Loucy (cell line): ENCODE data around the gene MYO5B.

Experiments
- CTCF ChIP-seq: fragments of 200-600 bp; sonication (generic); conservative IDR thresholded peaks from 2 replicates; pipeline ENCODE4 v1.5.1; 2014; ENCODE audit warnings: mild to moderate bottlenecking, antibody characterized with exemption, low read length
- EZH2phosphoT487 ChIP-seq: fragments of 200-600 bp; IDR thresholded peaks from 2 replicates; pipeline ENCODE4 v1.6.1; 2018; ENCODE audit warnings: antibody characterized with exemption, mild to moderate bottlenecking, moderate library complexity, borderline replicate concordance

DNA sequence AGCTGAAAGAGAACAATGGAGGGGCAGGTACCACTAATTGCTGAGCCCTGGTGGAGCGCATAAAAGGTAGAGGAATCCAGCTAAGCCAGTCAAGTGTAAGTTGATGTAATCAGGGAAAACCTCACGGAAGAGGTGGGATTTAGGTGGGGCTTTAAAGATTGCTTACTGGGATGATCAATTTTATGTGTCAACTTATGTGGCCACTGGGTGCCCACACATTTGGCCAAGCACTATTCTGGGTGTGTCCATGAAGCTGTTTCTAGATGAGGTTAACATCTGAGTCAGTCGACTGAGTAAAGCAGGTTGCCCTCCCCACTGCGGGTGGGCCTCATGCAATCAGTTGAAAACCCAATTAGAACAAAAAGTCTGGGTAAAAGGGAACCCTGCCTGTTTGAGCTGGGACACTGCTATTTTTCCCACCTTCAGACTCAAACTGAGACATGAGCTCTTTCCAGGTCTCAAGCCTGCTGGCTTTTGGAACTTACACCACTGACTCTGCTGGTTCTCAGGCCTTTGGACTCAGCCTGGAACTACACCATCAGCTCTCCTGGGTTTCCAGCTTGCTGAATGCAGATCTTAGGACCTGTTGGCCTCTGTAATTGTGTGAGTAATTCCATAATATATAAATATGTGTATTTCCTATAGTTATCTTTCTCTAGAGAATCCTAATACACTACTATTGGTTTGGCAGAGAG lies 67.3 kb downstream of the MYO5B start:
- no peak for TF ChIP-seq CTCF
- TF ChIP-seq EZH2phosphoT487: no peak
